HepG2 (cell line): ENCODE results near the gene CDKN2AIP. TPM values are rescaled to one million over a fixed set of nuclear protein-coding genes. Genes with fewer than 3 reads are reported as not detected.
A peak's percentile ranks its signal among the peaks of the same experiment; 100 is the strongest.

Source experiments
- ATF2 ChIP-seq: sonication (generic); formaldehyde crosslinking; IDR thresholded peaks from 2 replicates; pipeline ENCODE4 v1.4.0; 2020; ENCODE audit warnings: missing genetic modification reagents
- DR1 ChIP-seq: sonication (generic); formaldehyde crosslinking; IDR thresholded peaks from 2 replicates; pipeline ENCODE4 v1.8.0; 2021; ENCODE audit warnings: mild to moderate bottlenecking, missing genetic modification reagents, inconsistent platforms
- ELF3 ChIP-seq: IDR thresholded peaks from 2 replicates; pipeline ENCODE4 v1.6.1; 2016; ENCODE audit warnings: missing genetic modification reagents, missing compliant biosample characterization
- FOXA1 ChIP-seq, 2 experiments: fragments of 450-650 bp in 1 of 2; sonication (generic) in 1 of 2; formaldehyde crosslinking in 1 of 2; IDR thresholded peaks; 2 replicates each; pipeline versions ENCODE4 v1.4.0 to v1.6.1; 2016 to 2020; ENCODE audit warnings: missing genetic modification reagents in 1 of 2
- FOXJ3 ChIP-seq: sonication (generic); formaldehyde crosslinking; IDR thresholded peaks from 2 replicates; pipeline ENCODE4 v1.4.0; 2020; ENCODE audit warnings: missing genetic modification reagents, mild to moderate bottlenecking, borderline replicate concordance
- HDAC1 ChIP-seq: sonication (generic); formaldehyde crosslinking; IDR thresholded peaks from 2 replicates; pipeline ENCODE4 v1.5.1; 2020; ENCODE audit warnings: mild to moderate bottlenecking, missing genetic modification reagents
- MAZ ChIP-seq, 2 experiments: sonication (generic) in 1 of 2; formaldehyde crosslinking in 1 of 2; IDR thresholded peaks; 2 replicates each; pipeline versions ENCODE4 v1.5.0 to v1.6.1; 2012 to 2020; ENCODE audit warnings: low read depth in 2 of 2, mild to moderate bottlenecking in 2 of 2, borderline replicate concordance in 1 of 2, improper control_type of control experiment in 1 of 2, low read length in 1 of 2, missing genetic modification reagents in 1 of 2, moderate library complexity in 1 of 2
- NR2F6 ChIP-seq, 2 experiments: IDR thresholded peaks; 2 replicates each; pipeline ENCODE4 v1.6.1; 2016; ENCODE audit warnings: antibody characterized with exemption in 1 of 2, mild to moderate bottlenecking in 1 of 2
- PHF8 ChIP-seq: sonication (generic); formaldehyde crosslinking; IDR thresholded peaks from 2 replicates; pipeline ENCODE4 v1.5.0; 2020; ENCODE audit warnings: missing genetic modification reagents
- POGZ ChIP-seq: sonication (generic); formaldehyde crosslinking; IDR thresholded peaks from 2 replicates; pipeline ENCODE4 v1.4.0; 2020; ENCODE audit warnings: mild to moderate bottlenecking, missing genetic modification reagents
- SMC3 ChIP-seq: IDR thresholded peaks from 2 replicates; pipeline ENCODE4 v1.6.1; 2011; ENCODE audit warnings: low read length, improper control_type of control experiment
- THAP11 ChIP-seq: IDR thresholded peaks from 2 replicates; pipeline ENCODE4 v1.6.1; 2016; ENCODE audit warnings: missing biosample characterization, missing genetic modification reagents
- UBTF ChIP-seq: sonication (generic); formaldehyde crosslinking; IDR thresholded peaks from 2 replicates; pipeline ENCODE4 v1.4.0; 2020; ENCODE audit warnings: mild to moderate bottlenecking, missing genetic modification reagents
- ZBTB34 ChIP-seq: sonication (generic); formaldehyde crosslinking; IDR thresholded peaks from 2 replicates; pipeline ENCODE4 v1.8.0; 2022; ENCODE audit warnings: mild to moderate bottlenecking, missing genetic modification reagents
- ZBTB7A ChIP-seq: sonication (generic); formaldehyde crosslinking; IDR thresholded peaks from 2 replicates; pipeline ENCODE4 v1.8.0; 2022; ENCODE audit warnings: mild to moderate bottlenecking, missing genetic modification reagents
- ZNF12 ChIP-seq: sonication (generic); formaldehyde crosslinking; IDR thresholded peaks from 2 replicates; pipeline ENCODE4 v1.5.0; 2020; ENCODE audit warnings: missing genetic modification reagents
- ZNF317 ChIP-seq: sonication (generic); formaldehyde crosslinking; IDR thresholded peaks from 2 replicates; pipeline ENCODE4 v1.5.0; 2020; ENCODE audit warnings: mild to moderate bottlenecking, missing genetic modification reagents
- ZNF331 ChIP-seq: sonication (generic); formaldehyde crosslinking; IDR thresholded peaks from 2 replicates; pipeline ENCODE4 v1.4.0; 2020; ENCODE audit warnings: missing genetic modification reagents
- ZNF549 ChIP-seq: sonication (generic); formaldehyde crosslinking; IDR thresholded peaks from 2 replicates; pipeline ENCODE4 v1.5.0; 2020; ENCODE audit warnings: missing genetic modification reagents
- ZNF580 ChIP-seq: IDR thresholded peaks from 2 replicates; pipeline ENCODE4 v1.6.1; 2016; ENCODE audit warnings: low read depth, borderline replicate concordance
- ZSCAN21 ChIP-seq: sonication (generic); formaldehyde crosslinking; IDR thresholded peaks from 2 replicates; pipeline ENCODE4 v1.8.0; 2022; ENCODE audit warnings: mild to moderate bottlenecking, missing genetic modification reagents, moderate library complexity, borderline replicate concordance
- polyA plus RNA-seq, 8 experiments: library from polyadenylated mRNA; depleted of rRNA in 3 of 8; stranded (reverse) in 7 of 8; unstranded in 1 of 8; fragments of >200 nt; fragmentation: Illumina TruSeq in 4 of 8; extraction: Trizol in 4 of 8; gene quantifications; 2 replicates each; pipeline versions ENCODE4 v1.2.1 to v1.2.3, GENCODE V29; 2011 to 2016; ENCODE audit warnings: low read depth in 4 of 8, missing spikeins in 1 of 8, mixed read lengths in 1 of 8; ENCODE audit not compliant: insufficient read depth in 1 of 8
- total RNA-seq, 5 experiments: library from RNA; depleted of rRNA; stranded (reverse); fragments of >200 nt; fragmentation: Illumina TruSeq; extraction: Trizol; gene quantifications; 2 replicates each; pipeline ENCODE4 v1.2.3, GENCODE V29; 2016; ENCODE audit warnings: low read depth in 1 of 5
- TF ChIP-seq, protein P1 (sequence below): sonication (generic); formaldehyde crosslinking; IDR thresholded peaks from 2 replicates; pipeline ENCODE4 v1.4.0; 2020; ENCODE audit warnings: missing genetic modification reagents, borderline replicate concordance

Gene CDKN2AIP
- total and polyA plus RNA-seq, 2 of the 13 experiments (the other 11 are each of a cell fraction or from before 2014, with no cell fraction given), result 17.0 to 18.7 TPM

GRCh38 chr4:183407128-183407585 lies 37.3 kb upstream of the CDKN2AIP start (continued):
- no peak for TF ChIP-seq ZBTB7A (CRISPR knock-in tag)
- no peak for TF ChIP-seq DR1
- no peak for TF ChIP-seq ZNF317
- 0 out of 2 replicates have a peak, but pooled peaks have one; percentile 61 for TF ChIP-seq ZNF580
- peak; percentile 26; the same call in 1 of the 2 replicates for TF ChIP-seq ZSCAN21 (CRISPR knock-in tag)
- TF ChIP-seq ZNF12 (CRISPR knock-in tag), result peak; percentile 47; the same call in 1 of the 2 replicates
- TF ChIP-seq, protein P1, sequence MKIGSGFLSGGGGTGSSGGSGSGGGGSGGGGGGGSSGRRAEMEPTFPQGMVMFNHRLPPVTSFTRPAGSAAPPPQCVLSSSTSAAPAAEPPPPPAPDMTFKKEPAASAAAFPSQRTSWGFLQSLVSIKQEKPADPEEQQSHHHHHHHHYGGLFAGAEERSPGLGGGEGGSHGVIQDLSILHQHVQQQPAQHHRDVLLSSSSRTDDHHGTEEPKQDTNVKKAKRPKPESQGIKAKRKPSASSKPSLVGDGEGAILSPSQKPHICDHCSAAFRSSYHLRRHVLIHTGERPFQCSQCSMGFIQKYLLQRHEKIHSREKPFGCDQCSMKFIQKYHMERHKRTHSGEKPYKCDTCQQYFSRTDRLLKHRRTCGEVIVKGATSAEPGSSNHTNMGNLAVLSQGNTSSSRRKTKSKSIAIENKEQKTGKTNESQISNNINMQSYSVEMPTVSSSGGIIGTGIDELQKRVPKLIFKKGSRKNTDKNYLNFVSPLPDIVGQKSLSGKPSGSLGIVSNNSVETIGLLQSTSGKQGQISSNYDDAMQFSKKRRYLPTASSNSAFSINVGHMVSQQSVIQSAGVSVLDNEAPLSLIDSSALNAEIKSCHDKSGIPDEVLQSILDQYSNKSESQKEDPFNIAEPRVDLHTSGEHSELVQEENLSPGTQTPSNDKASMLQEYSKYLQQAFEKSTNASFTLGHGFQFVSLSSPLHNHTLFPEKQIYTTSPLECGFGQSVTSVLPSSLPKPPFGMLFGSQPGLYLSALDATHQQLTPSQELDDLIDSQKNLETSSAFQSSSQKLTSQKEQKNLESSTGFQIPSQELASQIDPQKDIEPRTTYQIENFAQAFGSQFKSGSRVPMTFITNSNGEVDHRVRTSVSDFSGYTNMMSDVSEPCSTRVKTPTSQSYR (CRISPR knock-in tag), result no peak
- TF ChIP-seq ZNF549 (CRISPR knock-in tag), result no peak
- peak; percentile 70 for TF ChIP-seq POGZ (CRISPR knock-in tag)
- TF ChIP-seq ELF3 (CRISPR knock-in tag), result peak; percentile 53; the same call in 1 of the 2 replicates
- 0 out of 2 replicates have a peak, but pooled peaks have one; percentile 43 for TF ChIP-seq ATF2 (CRISPR knock-in tag)
- TF ChIP-seq SMC3, result peak; percentile 22; the same call in 1 of the 2 replicates
- TF ChIP-seq FOXA1 (IDR thresholded peaks at IDR 0.05), result no peak
- TF ChIP-seq FOXA1 (CRISPR knock-in tag; IDR thresholded peaks at IDR 0.05), result no peak
- TF ChIP-seq UBTF (CRISPR knock-in tag), result peak; percentile 34; the same call in 1 of the 2 replicates
- no peak for TF ChIP-seq NR2F6 (IDR thresholded peaks at IDR 0.05)
- TF ChIP-seq NR2F6 (CRISPR knock-in tag; IDR thresholded peaks at IDR 0.05), result peak; percentile 62; the same call in 1 of the 2 replicates
- no peak for TF ChIP-seq FOXJ3 (CRISPR knock-in tag)
- no peak for TF ChIP-seq MAZ (IDR thresholded peaks at IDR 0.05; ENCODE audit: borderline replicate concordance, low read depth, low read length)
- 0 out of 2 replicates have a peak, but pooled peaks have one; percentile 46 for TF ChIP-seq MAZ (CRISPR knock-in tag; IDR thresholded peaks at IDR 0.05; ENCODE audit: low read depth)
- peak; percentile 72; the same call in 1 of the 2 replicates for TF ChIP-seq ZNF331 (CRISPR knock-in tag)
- TF ChIP-seq PHF8 (CRISPR knock-in tag), result peak; percentile 31; the same call in 1 of the 2 replicates
- TF ChIP-seq HDAC1 (CRISPR knock-in tag), result 0 out of 2 replicates have a peak, but pooled peaks have one; percentile 23
- TF ChIP-seq THAP11, result peak; percentile 34; the same call in 1 of the 2 replicates
- TF ChIP-seq ZBTB34, result no peak
